Activated CD4-positive, alpha-beta T cell treated with anti-CD3 and anti-CD28 coated beads for 36 hours (primary cell): ENCODE measurements around the gene MOGAT2. TPM values are rescaled to one million over a fixed set of nuclear protein-coding genes. Genes with fewer than 3 reads are reported as not detected.

ENCODE experiments used
- ATAC-seq: fragments of 200-7000 bp; cut with Tn5 transposase; one replicate; pipeline ENCODE4 v1.10.0; 2021; ENCODE audit warnings: mild to moderate bottlenecking, moderate library complexity
- CTCF ChIA-PET: fragments of 350-600 bp; sonication (Branson Sonifier 250); formaldehyde crosslinking; loops from one replicate; lab custom pipeline; 2021; ENCODE audit warnings: antibody characterized with exemption; lab: Charles Lee
- POLR2A ChIA-PET: fragments of 350-600 bp; sonication (Branson Sonifier 250); formaldehyde crosslinking; loops from one replicate; lab custom pipeline; 2021; ENCODE audit warnings: antibody characterized with exemption, inconsistent platforms; lab: Charles Lee
- DNase-seq: peaks from one replicate; pipeline ENCODE4 v3.0.0-alpha.2; 2020
- H3K27ac Mint-ChIP-seq: one replicate; pipeline ENCODE4 v1.8.0; 2021; ENCODE audit warnings: mixed read lengths
- H3K27me3 Mint-ChIP-seq: one replicate; pipeline ENCODE4 v1.8.0; 2021; ENCODE audit warnings: mixed read lengths
- H3K36me3 Mint-ChIP-seq: one replicate; pipeline ENCODE4 v1.8.0; 2021; ENCODE audit warnings: low read depth, mixed read lengths
- H3K4me1 Mint-ChIP-seq: one replicate; pipeline ENCODE4 v1.8.0; 2021; ENCODE audit warnings: mixed read lengths
- H3K4me3 Mint-ChIP-seq: one replicate; pipeline ENCODE4 v1.8.0; 2021; ENCODE audit warnings: mild to moderate bottlenecking, moderate library complexity, mixed read lengths
- H3K9me3 Mint-ChIP-seq: one replicate; pipeline ENCODE4 v1.8.0; 2021; ENCODE audit warnings: low read depth, mixed read lengths
- intact Hi-C, 2 experiments: fragments of 100-400 bp; cut with DNase I in 1 of 2; cut with micrococcal nuclease in 1 of 2; formaldehyde crosslinking; loops; one replicate each; pipeline versions ENCODE4 v1.14.2 to v1.15.1; 2022 to 2024; cut with DNase I, micrococcal nuclease
- total RNA-seq, 2 experiments: library from RNA; stranded (reverse); gene quantifications; one replicate each; pipeline ENCODE4 v1.2.3, GENCODE V29; 2021

The MOGAT2 gene
- total RNA-seq, 2 experiments from 2014 or later: not detected

GRCh38 chr11:75762158-75762557 is 44.5 kb downstream of the MOGAT2 start:
- H3K36me3 Mint-ChIP-seq: no peaks in the 10 kb centered on the region
- ChIA-PET POLR2A (no interaction called here), CTCF (no interaction called here)
- peaks cover 9% of the 10 kb centered on the region for H3K4me1 Mint-ChIP-seq
- H3K4me3 Mint-ChIP-seq: no peak overlapping the region
- no peak overlapping the region for H3K27ac Mint-ChIP-seq
- intact Hi-C loops: no loop called here
- H3K9me3 Mint-ChIP-seq: no peaks in the 10 kb centered on the region
- DNase-seq (no peak), ATAC-seq (no peak)
- peaks cover 4% of the 10 kb centered on the region for H3K27me3 Mint-ChIP-seq

GRCh38 chr11:75762885-75763284 is 45.2 kb downstream of the MOGAT2 start:
- ATAC-seq: no peak
- Mint-ChIP-seq H3K9me3 (no peaks in the 10 kb centered on the region), H3K4me3 (no peak overlapping the region), H3K36me3 (no peaks in the 10 kb centered on the region), H3K4me1 (peaks cover 15% of the 10 kb centered on the region), H3K27ac (no peak overlapping the region), H3K27me3 (peaks cover 9% of the 10 kb centered on the region)
- intact Hi-C loops: no loop called here
- POLR2A ChIA-PET: no interaction called here
- no peak for DNase-seq
- CTCF ChIA-PET: interaction anchor here (0.6 kb wide), 1 partner anchor 287 kb away, joined by 3 read pairs; no protein-coding TSS in a partner anchor

GRCh38 chr11:75763846-75764245 is 46.2 kb downstream of the MOGAT2 start:
- H3K4me1 Mint-ChIP-seq: peaks cover 20% of the 10 kb centered on the region
- H3K9me3 Mint-ChIP-seq: no peaks in the 10 kb centered on the region
- no peak overlapping the region for H3K4me3 Mint-ChIP-seq
- intact Hi-C loops: no loop called here
- H3K36me3 Mint-ChIP-seq: no peaks in the 10 kb centered on the region
- DNase-seq: no peak
- ChIA-PET POLR2A (interaction anchor here (0.6 kb wide), 1 partner anchor 1038 kb away, joined by 3 read pairs; no protein-coding TSS in a partner anchor), CTCF (interaction anchor here (0.7 kb wide), 1 partner anchor 54 kb away, joined by 3 read pairs; no protein-coding TSS in a partner anchor)
- H3K27me3 Mint-ChIP-seq: peaks cover 9% of the 10 kb centered on the region
- ATAC-seq: no peak
- H3K27ac Mint-ChIP-seq: no peak overlapping the region

- POLR2A ChIA-PET: no interaction called here
- no peak for DNase-seq
Measured at GRCh38 chr11:75765116-75765515, 47.5 kb downstream of the MOGAT2 start.

DNA sequence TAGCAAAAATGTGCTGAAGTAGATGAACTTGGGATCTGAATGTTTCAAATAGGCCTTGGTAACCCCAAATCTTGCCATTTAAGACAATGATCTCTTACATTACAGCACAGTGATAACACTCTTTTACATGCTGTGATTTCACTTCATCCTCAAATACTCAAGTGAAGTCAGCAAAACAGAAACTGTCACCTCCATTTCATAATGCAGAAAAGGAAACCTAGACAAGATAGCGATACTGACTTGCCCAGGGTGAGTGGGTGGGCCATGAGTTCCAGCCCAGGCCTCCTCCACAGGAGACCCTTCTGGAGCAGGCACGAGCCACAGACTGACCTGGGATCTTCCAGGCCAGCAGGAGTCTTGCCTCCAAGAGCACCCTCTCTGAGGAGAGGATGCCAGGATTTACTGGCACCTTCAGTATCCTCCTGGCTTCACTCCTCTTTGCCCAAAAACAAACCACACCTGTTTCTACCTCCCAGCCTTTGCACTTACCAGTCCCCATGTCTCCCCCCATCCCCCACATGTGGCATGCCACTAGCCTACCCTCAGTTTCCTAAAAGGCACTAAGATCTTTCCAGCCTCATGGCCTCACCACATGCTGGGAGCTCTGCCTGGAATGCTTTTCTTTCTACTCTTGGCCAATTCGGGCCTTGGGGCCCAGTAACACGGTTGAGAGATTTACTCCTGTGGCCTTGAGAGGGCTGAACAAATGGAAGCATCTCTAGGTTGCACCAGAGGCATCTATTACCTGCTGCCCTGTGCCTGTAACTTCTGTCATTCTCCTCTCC is 49.0 kb downstream of the MOGAT2 start:
- DNase-seq: peak; percentile 47
- Mint-ChIP-seq H3K36me3 (no peaks in the 10 kb centered on the region), H3K4me1 (peaks cover 29% of the 10 kb centered on the region), H3K27ac (peak overlapping the region; percentile 59), H3K4me3 (no peak overlapping the region), H3K27me3 (peaks cover 25% of the 10 kb centered on the region), H3K9me3 (no peaks in the 10 kb centered on the region)
- peak; percentile 24 for ATAC-seq
- POLR2A ChIA-PET: no interaction called here
- intact Hi-C loops: loop anchor here in 1 of 2 experiments (5.0 kb wide), 1 partner anchor 44 kb away; no protein-coding TSS in a partner anchor
- CTCF ChIA-PET: no interaction called here

More at GRCh38 chr11:75765116-75765515, 47.5 kb downstream of the MOGAT2 start:
- CTCF ChIA-PET: interaction anchor here (0.9 kb wide), 1 partner anchor 592 kb away, joined by 4 read pairs; no protein-coding TSS in a partner anchor
- intact Hi-C loops: loop anchor here in 1 of 2 experiments (5.0 kb wide), 1 partner anchor 43 kb away; no protein-coding TSS in a partner anchor
- H3K4me3 Mint-ChIP-seq: no peak overlapping the region
- no peak for ATAC-seq
- no peaks in the 10 kb centered on the region for H3K36me3 Mint-ChIP-seq
- H3K27ac Mint-ChIP-seq: no peak overlapping the region
- peaks cover 28% of the 10 kb centered on the region for H3K4me1 Mint-ChIP-seq
- H3K9me3 Mint-ChIP-seq: no peaks in the 10 kb centered on the region
- peaks cover 20% of the 10 kb centered on the region for H3K27me3 Mint-ChIP-seq

DNA sequence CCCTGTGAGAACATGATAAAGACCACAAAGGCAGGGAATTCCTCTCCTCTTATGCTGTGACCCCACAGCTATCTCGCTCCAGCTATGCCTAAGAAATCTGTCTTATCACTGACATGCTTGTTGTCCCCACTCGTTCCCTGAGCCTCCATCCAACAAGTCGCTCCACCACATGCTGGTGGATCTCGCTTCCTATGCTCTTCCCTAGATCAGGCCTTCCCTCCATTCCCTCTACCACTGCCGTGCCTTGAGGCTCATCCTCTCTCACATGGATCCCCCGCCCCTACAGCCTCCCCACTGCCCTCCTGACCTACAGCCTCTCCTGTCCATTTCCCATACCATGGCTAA is 49.6 kb downstream of the MOGAT2 start:
- DNase-seq (no peak), ATAC-seq (no peak)
- H3K27me3 Mint-ChIP-seq: peaks cover 26% of the 10 kb centered on the region
- H3K4me3 Mint-ChIP-seq: no peak overlapping the region
- intact Hi-C loops: loop anchor here in 1 of 2 experiments (5.0 kb wide), 1 partner anchor 45 kb away; no protein-coding TSS in a partner anchor
- no peaks in the 10 kb centered on the region for H3K9me3 Mint-ChIP-seq
- H3K4me1 Mint-ChIP-seq: peaks cover 29% of the 10 kb centered on the region
- ChIA-PET POLR2A (no interaction called here), CTCF (no interaction called here)
- H3K36me3 Mint-ChIP-seq: no peaks in the 10 kb centered on the region
- peak overlapping the region; percentile 38 for H3K27ac Mint-ChIP-seq

DNA sequence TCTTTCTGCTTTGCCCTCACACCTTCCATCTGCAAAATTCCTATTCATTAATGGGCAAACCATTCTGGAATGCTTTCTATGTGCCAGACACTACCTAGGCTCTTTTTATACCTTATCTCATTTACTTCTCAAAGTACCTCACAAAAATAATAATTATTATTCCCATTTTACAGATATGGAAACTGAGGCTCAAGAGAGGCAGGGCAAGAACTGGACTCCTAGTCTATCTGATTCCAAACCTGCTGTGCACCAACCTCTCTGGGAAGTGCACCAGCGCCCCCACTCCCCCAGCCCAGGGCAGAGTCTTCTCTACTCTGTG is 50.1 kb downstream of the MOGAT2 start:
- intact Hi-C loops: loop anchor here (1.0 to 5.0 kb wide), 2 partner anchors 45 to 48 kb away; partner anchors contain the start of gene UVRAG (in 1 of the 2)
- H3K4me3 Mint-ChIP-seq: no peak overlapping the region

GRCh38 chr11:75768112-75768908 is 50.7 kb downstream of the MOGAT2 start, which contains the start of gene DGAT2:
DGAT2 (plus strand) TSS chr11:75768778; CDS start chr11:75768992, 214 bp downstream.
- intact Hi-C loops: loop anchor here (1.0 to 5.0 kb wide), 2 partner anchors 46 to 47 kb away; partner anchors contain the start of gene UVRAG (in 1 of the 2)
- H3K4me3 Mint-ChIP-seq: peak within 1 kb of the TSS; percentile 61
- CTCF ChIA-PET: interaction anchor here (0.8 to 1.5 kb wide), 2 partner anchors 18 to 34 kb away, joined by 4 to 6 read pairs; no protein-coding TSS in a partner anchor

More for the DNA sequence above, 50.1 kb downstream of the MOGAT2 start:
- H3K4me1 Mint-ChIP-seq: peaks cover 29% of the 10 kb centered on the region
- no peaks in the 10 kb centered on the region for H3K36me3 Mint-ChIP-seq
- H3K27me3 Mint-ChIP-seq: peaks cover 28% of the 10 kb centered on the region
- DNase-seq (no peak), ATAC-seq (no peak)
- no peak overlapping the region for H3K27ac Mint-ChIP-seq
- H3K9me3 Mint-ChIP-seq: no peaks in the 10 kb centered on the region
- CTCF ChIA-PET: no interaction called here
- POLR2A ChIA-PET: no interaction called here

DNA sequence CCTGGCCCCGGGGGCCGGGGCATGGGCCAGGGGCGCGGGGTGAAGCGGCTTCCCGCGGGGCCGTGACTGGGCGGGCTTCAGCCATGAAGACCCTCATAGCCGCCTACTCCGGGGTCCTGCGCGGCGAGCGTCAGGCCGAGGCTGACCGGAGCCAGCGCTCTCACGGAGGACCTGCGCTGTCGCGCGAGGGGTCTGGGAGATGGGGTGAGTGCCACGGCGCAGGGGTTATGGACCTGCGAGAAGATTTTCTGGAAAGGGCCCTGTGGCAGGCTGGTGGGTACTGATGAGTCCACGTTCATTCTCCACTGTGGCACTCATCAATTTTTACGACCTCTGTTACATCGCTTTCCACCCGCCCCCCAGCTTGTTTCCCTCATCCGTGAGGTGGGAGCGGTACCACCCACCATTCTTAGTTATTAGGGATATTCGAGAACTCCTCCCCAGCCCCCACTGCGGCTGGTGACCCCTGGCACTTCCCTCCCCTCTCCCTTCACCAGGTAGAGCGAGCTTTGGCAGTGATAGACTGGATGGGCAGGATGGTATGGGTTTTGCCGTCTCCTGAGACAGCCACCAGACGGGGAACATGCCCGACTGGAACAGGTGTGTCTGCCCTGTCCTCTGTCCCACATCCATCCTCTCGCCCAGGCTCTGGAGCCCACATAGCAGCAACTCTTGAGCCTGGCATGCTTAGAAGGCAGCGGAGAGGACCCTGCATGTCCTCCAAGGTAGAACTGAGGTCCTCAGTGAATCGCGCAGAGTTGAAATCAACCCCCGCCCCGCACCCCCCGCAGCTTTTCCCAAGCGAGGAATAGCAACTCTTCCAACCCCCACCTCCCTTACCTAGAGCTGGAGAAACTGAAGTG is 51.5 kb downstream of the MOGAT2 start:
- Mint-ChIP-seq H3K36me3 (no peaks in the 10 kb centered on the region), H3K27me3 (peaks cover 28% of the 10 kb centered on the region), H3K4me1 (peaks cover 36% of the 10 kb centered on the region), H3K27ac (no peak overlapping the region), H3K4me3 (peak overlapping the region; percentile 38), H3K9me3 (no peaks in the 10 kb centered on the region)
- ChIA-PET POLR2A (no interaction called here), CTCF (interaction anchor here (0.6 to 1.5 kb wide), 3 partner anchors 17 to 419 kb away, joined by 3 to 6 read pairs (median 4); no protein-coding TSS in a partner anchor)
- no peak for DNase-seq
- ATAC-seq: no peak
- intact Hi-C loops: loop anchor here (1.0 to 5.0 kb wide), 2 partner anchors 46 to 47 kb away; partner anchors contain the start of gene UVRAG (in 1 of the 2)

More at GRCh38 chr11:75768112-75768908, 50.7 kb downstream of the MOGAT2 start, which contains the start of gene DGAT2:
- H3K36me3 Mint-ChIP-seq: no peaks in the 10 kb centered on the region
- H3K4me1 Mint-ChIP-seq: peaks cover 30% of the 10 kb centered on the region
- H3K9me3 Mint-ChIP-seq: no peaks in the 10 kb centered on the region
- DNase-seq: peak; percentile 82
- POLR2A ChIA-PET: no interaction called here
- peaks cover 28% of the 10 kb centered on the region for H3K27me3 Mint-ChIP-seq
- peak within 1 kb of the TSS; percentile 48 for H3K27ac Mint-ChIP-seq
- peak; percentile 86 for ATAC-seq

GRCh38 chr11:75770102-75770501 is 52.5 kb downstream of the MOGAT2 start:
- Mint-ChIP-seq H3K27ac (no peak overlapping the region), H3K4me3 (no peak overlapping the region), H3K36me3 (no peaks in the 10 kb centered on the region), H3K9me3 (no peaks in the 10 kb centered on the region), H3K4me1 (peaks cover 36% of the 10 kb centered on the region), H3K27me3 (peaks cover 28% of the 10 kb centered on the region)
- ATAC-seq (no peak), DNase-seq (no peak)
- intact Hi-C loops: no loop called here
- ChIA-PET POLR2A (no interaction called here), CTCF (interaction anchor here (1.5 kb wide), 1 partner anchor 32 kb away, joined by 6 read pairs; no protein-coding TSS in a partner anchor)
